Right ventricle myocardium superior (tissue), 1 donor: ENCODE results near the gene CA6. TPM values are rescaled to one million over a fixed set of nuclear protein-coding genes. Genes with fewer than 3 reads are reported as not detected.
"Not testable (repeated sequence)": the region's sequence is repeated elsewhere in the genome, so short reads cannot be mapped to it uniquely, and the experiment has no call there.

Source experiments
- ATAC-seq: fragments of 200-7000 bp; cut with Tn5 transposase; one replicate; pipeline ENCODE4 v1.9.1; 2020; ENCODE audit warnings: mild to moderate bottlenecking; ENCODE audit not compliant: poor library complexity
- DNase-seq: peaks from one replicate; pipeline ENCODE4 v3.0.0-alpha.2; 2020
- intact Hi-C: fragments of 100-400 bp; cut with DNase I; formaldehyde crosslinking; loops from one replicate; pipeline ENCODE4 v1.11.2; 2022
- total RNA-seq: library from RNA; stranded (reverse); fragmentation: NEBNext Ultra II Directional; extraction: Animal tissue kit (Norgen Biotek cat#: 25700); gene quantifications from one replicate; pipeline ENCODE4 v1.2.1, GENCODE V29; 2021
- donor health status: DM: no; HTN: yes; CAD: no; lungs with severe emphysema.

CA6 gene
- total RNA-seq, 1 donor from 2014 or later, result not detected

- no peak for DNase-seq
- intact Hi-C loops, result no loop called here
- ATAC-seq, result no peak
Observed at GRCh38 chr1:9016455-9016854, 70.8 kb downstream of the CA6 start.

- intact Hi-C loops, result no loop called here
- DNase-seq, result no peak
- ATAC-seq, result no peak
Observed at GRCh38 chr1:9018333-9018732, 72.7 kb downstream of the CA6 start.

- no peak for ATAC-seq
- intact Hi-C loops, result no loop called here
- DNase-seq, result no peak
Observed at GRCh38 chr1:9019896-9020295, 74.2 kb downstream of the CA6 start.

- intact Hi-C loops, result no loop called here
- ATAC-seq, result no peak
Observed at GRCh38 chr1:9020305-9020704, 74.6 kb downstream of the CA6 start.

GRCh38 chr1:9022026-9022738 is 76.5 kb downstream of the CA6 start:
- intact Hi-C loops, DNase-seq: not testable (repeated sequence)
- ATAC-seq, result peak; percentile 14

More at GRCh38 chr1:9020305-9020704, 74.6 kb downstream of the CA6 start:
- no peak for DNase-seq

DNA sequence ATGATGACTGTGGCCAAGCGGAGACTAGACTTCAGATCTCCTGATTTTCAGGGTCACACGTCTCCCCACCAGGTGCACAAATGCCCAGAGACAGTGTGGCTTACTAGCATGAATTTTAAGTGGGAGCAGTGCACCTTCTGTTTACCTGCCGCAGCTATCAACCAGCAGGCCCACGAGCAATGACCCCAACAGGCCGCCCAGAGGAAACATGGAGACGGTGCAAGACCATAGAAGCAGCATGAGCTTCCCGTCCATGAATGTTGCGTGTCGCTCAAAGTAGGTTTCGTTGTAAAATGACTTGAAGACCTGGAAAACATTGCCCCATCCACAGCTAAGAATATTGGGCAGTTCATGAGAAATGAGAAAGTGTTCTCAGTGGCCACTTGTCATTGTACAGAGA is 77.1 kb downstream of the CA6 start:
- intact Hi-C loops, result no loop called here
- DNase-seq (no peak), ATAC-seq (no peak)

Other genes starting within 250 kb of the CA6 start
- 114 TPM for gene RERE, start 128.2 kb upstream of the CA6 start, total RNA-seq
- gene ENO1, start 67.2 kb upstream of the CA6 start, total RNA-seq, result 136 TPM
- gene SLC2A7, start 80.6 kb downstream of the CA6 start, total RNA-seq, result not detected
- 2.1 TPM for gene SLC2A5, start 123.8 kb downstream of the CA6 start, total RNA-seq
- 49.4 TPM for gene GPR157, start 183.2 kb downstream of the CA6 start, total RNA-seq